GM12872 (cell line): Measurements from ENCODE around the gene CABYR.

Source experiments
- TF ChIP-seq, protein P1 (sequence below): IDR thresholded peaks from 3 replicates; pipeline ENCODE4 v1.5.1; 2011; ENCODE audit warnings: low read depth, mild to moderate bottlenecking, low read length, moderate library complexity; ENCODE audit not compliant: insufficient read depth

CABYR gene, protein sequence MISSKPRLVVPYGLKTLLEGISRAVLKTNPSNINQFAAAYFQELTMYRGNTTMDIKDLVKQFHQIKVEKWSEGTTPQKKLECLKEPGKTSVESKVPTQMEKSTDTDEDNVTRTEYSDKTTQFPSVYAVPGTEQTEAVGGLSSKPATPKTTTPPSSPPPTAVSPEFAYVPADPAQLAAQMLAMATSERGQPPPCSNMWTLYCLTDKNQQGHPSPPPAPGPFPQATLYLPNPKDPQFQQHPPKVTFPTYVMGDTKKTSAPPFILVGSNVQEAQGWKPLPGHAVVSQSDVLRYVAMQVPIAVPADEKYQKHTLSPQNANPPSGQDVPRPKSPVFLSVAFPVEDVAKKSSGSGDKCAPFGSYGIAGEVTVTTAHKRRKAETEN

DNA sequence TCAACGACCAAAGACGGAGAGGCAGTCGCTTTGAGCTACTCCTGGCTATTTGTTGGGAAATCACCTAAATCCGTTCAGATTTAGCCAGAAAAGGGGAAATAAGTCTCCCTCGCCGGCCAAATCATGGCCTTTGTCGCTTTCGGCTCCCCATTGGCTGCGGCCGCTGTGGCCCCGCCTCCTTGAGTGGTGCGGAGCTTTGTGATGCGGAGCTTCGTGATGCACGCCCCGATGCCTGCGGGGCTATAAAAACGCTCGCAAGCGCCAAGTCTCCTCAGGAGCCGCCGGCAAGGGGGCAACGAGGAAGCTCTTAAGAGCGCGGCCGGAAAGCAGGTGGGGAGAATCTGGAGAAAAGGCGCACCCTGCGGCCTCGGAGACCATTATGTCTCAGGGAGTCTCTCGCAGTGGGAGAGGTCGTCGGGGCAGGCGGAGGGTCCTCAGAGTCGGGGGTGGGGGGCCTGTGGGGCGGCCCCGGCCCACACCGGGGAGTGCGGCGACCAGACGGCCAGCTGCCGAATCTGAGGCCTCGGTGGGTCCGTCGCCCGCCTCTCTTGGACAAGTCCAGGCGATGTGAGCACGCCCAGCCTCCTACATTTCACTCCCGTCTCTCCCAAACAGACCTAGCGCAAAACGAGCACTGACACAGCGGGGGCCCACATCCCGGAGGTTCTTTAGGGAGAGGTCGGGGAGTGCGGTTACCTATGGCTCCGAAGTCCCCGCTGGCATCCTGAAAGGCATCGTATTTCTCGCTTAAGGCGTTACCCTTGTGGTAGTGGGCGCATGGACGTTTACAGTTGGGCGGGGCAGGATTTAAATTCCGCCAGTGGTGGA is at the start of gene CABYR:
Gene CABYR (plus strand): TSS at position 274 of the 828 bp plus-strand sequence. CDS start 4,053 bp downstream, outside the sequence.
- TF ChIP-seq, protein P1, sequence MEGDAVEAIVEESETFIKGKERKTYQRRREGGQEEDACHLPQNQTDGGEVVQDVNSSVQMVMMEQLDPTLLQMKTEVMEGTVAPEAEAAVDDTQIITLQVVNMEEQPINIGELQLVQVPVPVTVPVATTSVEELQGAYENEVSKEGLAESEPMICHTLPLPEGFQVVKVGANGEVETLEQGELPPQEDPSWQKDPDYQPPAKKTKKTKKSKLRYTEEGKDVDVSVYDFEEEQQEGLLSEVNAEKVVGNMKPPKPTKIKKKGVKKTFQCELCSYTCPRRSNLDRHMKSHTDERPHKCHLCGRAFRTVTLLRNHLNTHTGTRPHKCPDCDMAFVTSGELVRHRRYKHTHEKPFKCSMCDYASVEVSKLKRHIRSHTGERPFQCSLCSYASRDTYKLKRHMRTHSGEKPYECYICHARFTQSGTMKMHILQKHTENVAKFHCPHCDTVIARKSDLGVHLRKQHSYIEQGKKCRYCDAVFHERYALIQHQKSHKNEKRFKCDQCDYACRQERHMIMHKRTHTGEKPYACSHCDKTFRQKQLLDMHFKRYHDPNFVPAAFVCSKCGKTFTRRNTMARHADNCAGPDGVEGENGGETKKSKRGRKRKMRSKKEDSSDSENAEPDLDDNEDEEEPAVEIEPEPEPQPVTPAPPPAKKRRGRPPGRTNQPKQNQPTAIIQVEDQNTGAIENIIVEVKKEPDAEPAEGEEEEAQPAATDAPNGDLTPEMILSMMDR: no peak

DNA sequence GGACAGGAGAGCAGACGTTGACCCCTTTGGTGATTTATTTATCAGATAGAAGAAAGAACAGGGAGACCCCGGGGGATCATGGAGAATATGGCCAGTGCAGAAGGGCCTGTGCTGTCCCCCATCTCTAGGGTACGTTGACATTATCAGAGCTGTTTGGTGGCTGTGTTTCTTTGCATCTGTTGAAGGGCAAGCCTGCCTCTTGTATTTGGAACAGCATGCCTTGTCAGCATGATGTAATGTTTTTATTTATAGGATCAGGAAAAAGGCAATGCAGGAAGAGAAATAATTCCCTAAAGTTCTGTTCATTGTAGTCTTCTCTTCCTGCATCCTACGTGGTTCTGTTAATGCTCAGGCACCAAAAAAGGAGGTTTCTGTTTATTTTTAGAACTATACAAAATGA is 49.8 kb upstream of the CABYR start:
- TF ChIP-seq, protein P1: no peak

DNA sequence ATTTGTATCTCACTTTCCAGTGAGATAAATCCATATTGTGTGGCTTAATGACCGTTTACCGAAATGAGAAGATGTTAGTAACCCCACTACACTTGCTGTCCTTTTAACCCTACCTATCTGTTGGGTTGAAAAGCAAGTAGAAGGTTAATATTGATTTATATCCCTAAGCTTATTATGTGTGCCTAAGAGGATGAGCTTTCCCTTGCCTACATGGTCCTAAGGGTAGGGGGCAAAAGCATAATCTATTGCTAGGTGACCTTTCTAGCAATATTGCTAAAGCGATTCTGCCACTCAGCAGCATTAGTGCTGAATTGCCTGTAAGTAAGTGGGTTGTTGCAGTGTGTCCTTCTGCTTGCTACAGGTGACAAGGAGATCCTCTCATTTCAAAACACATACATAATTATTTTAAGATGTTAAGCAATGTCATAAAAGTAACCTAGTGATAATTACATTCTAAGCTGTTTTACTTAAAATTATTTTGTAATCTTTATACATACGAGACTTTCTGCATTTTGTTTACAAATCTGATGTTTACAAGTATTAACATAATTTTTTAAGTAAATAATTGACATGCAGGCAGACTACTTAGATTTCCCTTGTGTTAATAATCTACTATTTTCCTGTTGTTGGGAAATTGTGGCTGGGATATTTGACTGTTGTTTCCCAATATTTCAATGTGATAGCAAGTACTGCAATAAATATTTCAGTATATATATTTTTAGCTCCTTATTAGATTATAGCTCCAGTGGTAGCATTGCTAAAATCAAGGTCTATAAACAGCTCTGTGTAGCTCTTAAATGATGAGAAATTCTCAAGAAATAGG is 49.1 kb upstream of the CABYR start:
- TF ChIP-seq, protein P1: no peak

DNA sequence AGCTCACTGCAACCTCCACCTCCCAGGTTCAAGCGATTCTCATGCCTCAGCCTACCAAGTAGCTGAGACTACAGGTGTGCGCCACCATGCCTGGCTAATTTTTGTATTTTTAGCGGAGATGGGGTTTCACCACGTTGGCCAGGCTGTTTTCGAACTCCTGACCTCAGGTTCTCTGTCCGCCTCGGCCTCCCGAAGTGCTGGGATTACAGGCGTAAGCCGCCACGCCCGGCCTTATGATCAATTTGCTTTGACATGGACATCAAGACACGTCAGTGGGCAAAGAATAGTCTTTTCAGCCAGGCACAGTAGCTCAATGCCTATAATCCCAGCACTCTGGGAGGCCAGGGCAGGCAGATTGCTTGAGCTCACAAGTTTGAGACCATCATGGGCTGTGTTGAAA is 48.0 kb upstream of the CABYR start:
- TF ChIP-seq, protein P1: no peak

DNA sequence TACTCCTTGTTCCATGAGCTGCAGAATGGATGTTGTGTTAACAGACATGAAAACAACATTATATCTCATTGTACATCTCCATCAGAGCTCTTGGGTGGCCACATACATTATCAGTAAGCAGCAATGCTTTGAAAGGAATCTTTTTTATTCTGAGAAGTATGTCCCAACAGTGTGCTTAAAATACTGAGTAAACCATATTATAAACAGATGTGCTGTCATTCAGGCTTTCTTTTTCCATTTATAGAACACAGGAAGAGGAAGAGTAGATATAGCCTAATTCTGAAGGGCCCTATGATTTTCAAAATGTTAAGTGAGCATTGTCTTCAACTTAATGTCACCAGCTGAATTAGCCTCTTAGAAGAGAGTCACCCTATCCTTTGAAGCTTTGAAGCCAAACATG is 44.3 kb upstream of the CABYR start:
- TF ChIP-seq, protein P1: no peak

DNA sequence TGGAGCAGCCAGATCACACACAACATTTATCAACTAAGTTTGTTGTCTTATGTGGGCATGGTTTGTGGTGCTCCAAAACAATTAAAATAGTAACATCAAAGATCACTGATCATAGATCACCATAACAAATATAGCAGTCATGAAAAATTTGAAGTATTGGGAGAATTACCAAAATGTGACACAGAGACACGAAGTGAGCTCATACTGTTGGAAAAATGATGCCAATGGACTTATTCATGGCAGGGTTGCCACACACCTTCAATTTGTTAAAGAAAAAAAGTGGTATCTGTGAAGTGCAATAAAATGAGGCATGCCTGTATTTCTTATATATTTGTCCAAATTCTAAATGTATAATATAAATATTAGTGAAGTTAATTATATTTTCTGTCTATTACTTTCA is 42.9 kb upstream of the CABYR start:
- TF ChIP-seq, protein P1: no peak
